GM23338 (cell line): Measurements from ENCODE around the gene EDAR.

Experiments used
- CREB1 ChIP-seq: fragments of 250-450 bp; sonication (Bioruptor Pico); IDR thresholded peaks from 2 replicates; pipeline ENCODE4 v1.5.0; 2020; ENCODE audit warnings: low read depth, mild to moderate bottlenecking, moderate library complexity
- CTCF ChIP-seq, 2 experiments: fragments of 200-600 bp in 1 of 2; sonication (generic) in 1 of 2; conservative IDR thresholded peaks; 2 replicates each; pipeline versions ENCODE4 v1.5.1 to v1.6.1; 2016 to 2017; ENCODE audit warnings: antibody characterized with exemption in 2 of 2, low read depth in 2 of 2, mild to moderate bottlenecking in 2 of 2, moderate library complexity in 1 of 2
- EZH2 ChIP-seq: fragments of 200-600 bp; sonication (generic); IDR thresholded peaks from one replicate; pipeline ENCODE4 v1.8.0; 2017; ENCODE audit warnings: antibody characterized with exemption, mild to moderate bottlenecking, low read depth; ENCODE audit not compliant: unreplicated experiment
- EZH2phosphoT487 ChIP-seq: fragments of 200-600 bp; sonication (generic); IDR thresholded peaks from one replicate; pipeline ENCODE4 v1.8.1; 2018; ENCODE audit warnings: antibody characterized with exemption; ENCODE audit not compliant: unreplicated experiment
- JUNB ChIP-seq: IDR thresholded peaks from one replicate; pipeline ENCODE4 v1.6.1; 2016; ENCODE audit warnings: antibody characterized with exemption; ENCODE audit not compliant: unreplicated experiment
- NANOG ChIP-seq: IDR thresholded peaks from 2 replicates; pipeline ENCODE4 v1.6.1; 2016; ENCODE audit warnings: antibody characterized with exemption, borderline replicate concordance
- POLR2AphosphoS5 ChIP-seq: IDR thresholded peaks from 2 replicates; pipeline ENCODE4 v1.6.1; 2016; ENCODE audit warnings: antibody characterized with exemption, low read depth
- REST ChIP-seq: IDR thresholded peaks from one replicate; pipeline ENCODE4 v1.6.1; 2018; ENCODE audit warnings: antibody characterized with exemption; ENCODE audit not compliant: unreplicated experiment
- STAT1 ChIP-seq: IDR thresholded peaks from one replicate; pipeline ENCODE4 v1.6.1; 2016; ENCODE audit warnings: antibody characterized with exemption; ENCODE audit not compliant: unreplicated experiment
- ZNF114 ChIP-seq: fragments of 250-450 bp; sonication (Bioruptor Pico); IDR thresholded peaks from 2 replicates; pipeline ENCODE4 v1.5.0; 2020; ENCODE audit warnings: mild to moderate bottlenecking, moderate library complexity
- ZNF331 ChIP-seq: fragments of 250-450 bp; sonication (Bioruptor Pico); IDR thresholded peaks from 2 replicates; pipeline ENCODE4 v1.5.0; 2020; ENCODE audit warnings: low read depth, mild to moderate bottlenecking, moderate library complexity

GRCh38 chr2:109028738-109029489 is 39.9 kb upstream of the EDAR start:
- no peak for TF ChIP-seq CTCF (conservative IDR thresholded peaks at IDR 0.05; ENCODE audit: low read depth in 2 of 2)
- TF ChIP-seq REST = no peak
- no peak for TF ChIP-seq EZH2
- TF ChIP-seq POLR2AphosphoS5 = no peak
- no peak for TF ChIP-seq JUNB
- TF ChIP-seq EZH2phosphoT487 = no peak
- no peak for TF ChIP-seq CREB1 (CRISPR knock-in tag)
- no peak for TF ChIP-seq ZNF114 (CRISPR knock-in tag)
- no peak for TF ChIP-seq STAT1
- no peak for TF ChIP-seq NANOG
- no peak for TF ChIP-seq ZNF331 (CRISPR knock-in tag)
